Activated naive CD4-positive, alpha-beta T cell treated with anti-CD3 and anti-CD28 coated beads, Interleukin-2, amount 50 U/mL, for 24 hours (primary cell): ENCODE measurements around the gene ZMYND8.
"Not testable (repeated sequence)": the region's sequence is repeated elsewhere in the genome, so short reads cannot be mapped to it uniquely, and the experiment has no call there.

Source experiments
- H3K27ac Mint-ChIP-seq: one replicate; pipeline ENCODE4 v1.8.0; 2021; ENCODE audit warnings: mild to moderate bottlenecking, mixed read lengths
- H3K27me3 Mint-ChIP-seq: one replicate; pipeline ENCODE4 v1.8.0; 2021; ENCODE audit warnings: mixed read lengths
- H3K36me3 Mint-ChIP-seq: one replicate; pipeline ENCODE4 v1.8.0; 2021; ENCODE audit warnings: mixed read lengths
- H3K4me1 Mint-ChIP-seq: one replicate; pipeline ENCODE4 v1.8.0; 2021; ENCODE audit warnings: mixed read lengths
- H3K4me3 Mint-ChIP-seq: one replicate; pipeline ENCODE4 v1.8.0; 2021; ENCODE audit warnings: mild to moderate bottlenecking, mixed read lengths
- H3K9me3 Mint-ChIP-seq: one replicate; pipeline ENCODE4 v1.8.0; 2021; ENCODE audit warnings: mixed read lengths

The ZMYND8 gene

DNA sequence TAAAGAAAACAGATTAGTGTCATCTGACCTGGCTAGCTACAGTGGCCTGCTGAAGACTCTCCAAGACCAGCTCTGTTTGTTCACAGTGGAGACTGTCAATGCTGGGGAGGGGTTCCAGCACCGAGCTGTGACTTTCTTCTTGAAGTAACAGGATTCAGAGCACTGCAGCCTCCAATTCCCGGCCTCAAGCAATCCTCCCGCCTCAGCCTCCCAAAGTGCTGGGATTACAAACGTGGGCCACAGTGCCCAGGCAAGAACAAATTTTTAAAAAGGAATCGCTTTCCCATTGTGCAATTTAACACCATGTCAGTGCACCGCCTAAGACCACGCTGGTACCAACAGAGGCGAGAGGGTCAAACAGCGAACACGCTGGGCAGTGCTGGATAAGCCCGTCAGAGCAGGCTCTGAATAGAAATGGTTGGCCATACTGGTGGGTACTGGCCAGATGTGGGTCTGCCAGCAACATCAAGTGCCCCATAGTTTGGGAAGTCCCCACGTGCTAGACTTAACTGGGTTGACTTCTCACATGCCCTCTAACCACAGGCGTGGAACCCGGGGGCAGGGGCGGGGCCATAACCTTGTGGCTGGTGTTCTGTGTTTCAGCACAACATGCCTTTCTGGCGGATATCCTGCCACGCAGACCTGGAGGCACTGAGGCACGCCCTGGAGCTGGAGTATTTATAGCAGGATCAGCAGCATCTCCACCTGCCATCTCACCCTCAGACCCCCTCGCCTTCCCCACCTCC lies 168.9 kb downstream of the ZMYND8 start:
- H3K4me3 Mint-ChIP-seq, result no peak overlapping the region
- H3K4me1 Mint-ChIP-seq, result peaks cover 9% of the 10 kb centered on the region
- H3K9me3 Mint-ChIP-seq, result no peaks in the 10 kb centered on the region
- no peak overlapping the region for H3K27ac Mint-ChIP-seq
- peaks cover 7% of the 10 kb centered on the region for H3K27me3 Mint-ChIP-seq
- no peaks in the 10 kb centered on the region for H3K36me3 Mint-ChIP-seq

DNA sequence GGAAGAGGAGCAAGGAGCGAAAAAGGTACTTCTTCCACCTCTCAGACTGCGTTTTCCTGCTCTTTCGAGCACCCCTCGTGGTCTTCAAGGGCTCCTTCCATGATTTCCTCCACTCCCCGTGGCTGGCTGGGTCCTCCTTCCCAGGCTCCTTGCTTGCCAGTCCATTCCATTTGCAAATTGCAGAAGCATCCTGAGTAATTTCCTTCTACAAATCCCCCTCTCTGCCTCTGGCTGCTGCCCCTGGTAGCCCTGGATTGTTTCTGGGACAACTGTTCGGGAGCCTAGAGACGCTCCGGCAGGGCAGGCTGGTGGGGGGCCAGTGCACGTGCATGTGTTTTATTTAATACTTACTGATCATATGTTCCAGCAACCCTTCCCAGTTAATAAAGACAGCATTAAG lies 173.1 kb downstream of the ZMYND8 start:
- peaks cover under 1% of the 10 kb centered on the region for H3K27me3 Mint-ChIP-seq
- H3K9me3 Mint-ChIP-seq, result no peaks in the 10 kb centered on the region
- H3K36me3 Mint-ChIP-seq, result no peaks in the 10 kb centered on the region
- no peak overlapping the region for H3K4me3 Mint-ChIP-seq
- H3K4me1 Mint-ChIP-seq, result peaks cover 5% of the 10 kb centered on the region
- no peak overlapping the region for H3K27ac Mint-ChIP-seq

DNA sequence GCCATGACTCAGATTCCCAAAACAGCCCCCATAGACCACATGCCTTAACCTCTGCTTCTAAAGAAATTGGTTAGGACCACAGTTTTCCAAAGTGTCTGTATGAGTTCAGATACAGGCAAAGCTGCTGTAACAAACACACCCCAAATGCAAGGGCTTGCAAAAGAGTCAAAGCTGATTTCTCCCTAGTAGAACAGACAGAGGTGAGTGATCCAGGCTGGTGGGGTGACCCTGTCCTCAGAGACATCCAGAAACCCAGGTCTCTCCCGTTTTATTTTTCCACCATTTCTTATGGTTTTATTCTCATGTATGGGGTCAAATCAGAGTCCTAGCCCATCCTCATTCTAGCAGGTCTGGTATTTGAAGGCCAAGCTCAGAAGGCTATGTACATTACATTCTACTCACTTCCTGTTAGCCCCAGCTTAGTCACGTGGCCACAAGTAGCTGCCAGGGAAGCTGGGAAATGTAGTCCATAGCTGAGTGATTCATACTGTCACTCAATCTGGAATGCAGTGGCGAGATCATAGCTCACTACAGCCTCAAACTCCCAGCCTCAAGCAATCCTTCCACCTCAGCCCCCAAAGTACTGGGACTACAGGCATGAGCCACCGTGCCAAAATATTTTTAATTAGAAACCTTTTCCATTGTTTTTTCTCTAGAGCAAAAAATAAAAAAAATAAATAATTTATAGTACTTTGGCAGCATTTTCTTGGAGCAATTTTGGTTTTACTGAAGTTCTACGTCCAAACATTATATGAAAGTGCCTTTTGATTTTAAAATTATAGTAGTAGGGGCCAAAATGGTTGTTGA lies 175.2 kb downstream of the ZMYND8 start:
- H3K4me3 Mint-ChIP-seq, result no peak overlapping the region
- no peaks in the 10 kb centered on the region for H3K4me1 Mint-ChIP-seq
- no peaks in the 10 kb centered on the region for H3K27me3 Mint-ChIP-seq
- H3K9me3 Mint-ChIP-seq, result no peaks in the 10 kb centered on the region
- no peak overlapping the region for H3K27ac Mint-ChIP-seq
- H3K36me3 Mint-ChIP-seq, result no peaks in the 10 kb centered on the region

DNA sequence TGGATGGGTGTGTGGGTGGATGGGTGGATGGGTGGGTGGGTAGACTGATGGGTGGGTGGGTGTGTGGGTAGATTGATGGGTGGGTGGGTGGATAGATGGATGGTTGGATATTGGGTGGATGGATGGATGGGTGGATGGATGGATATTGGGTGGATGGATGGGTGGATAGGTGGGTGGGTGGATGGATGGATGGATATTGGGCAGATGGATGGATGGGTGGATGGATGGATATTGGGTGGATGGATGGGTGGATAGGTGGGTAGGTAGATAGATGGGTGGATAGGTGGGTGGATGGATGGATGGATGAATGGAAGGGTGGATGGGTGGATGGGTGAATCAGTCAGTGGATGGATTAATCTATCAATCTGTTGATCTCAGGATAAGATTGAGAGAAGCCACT lies 177.2 kb downstream of the ZMYND8 start:
- H3K36me3 Mint-ChIP-seq, result no peaks in the 10 kb centered on the region
- no peak overlapping the region for H3K27ac Mint-ChIP-seq
- no peaks in the 10 kb centered on the region for H3K4me1 Mint-ChIP-seq
- H3K9me3 Mint-ChIP-seq, result no peaks in the 10 kb centered on the region
- H3K27me3 Mint-ChIP-seq, result no peaks in the 10 kb centered on the region
- H3K4me3 Mint-ChIP-seq, result no peak overlapping the region

DNA sequence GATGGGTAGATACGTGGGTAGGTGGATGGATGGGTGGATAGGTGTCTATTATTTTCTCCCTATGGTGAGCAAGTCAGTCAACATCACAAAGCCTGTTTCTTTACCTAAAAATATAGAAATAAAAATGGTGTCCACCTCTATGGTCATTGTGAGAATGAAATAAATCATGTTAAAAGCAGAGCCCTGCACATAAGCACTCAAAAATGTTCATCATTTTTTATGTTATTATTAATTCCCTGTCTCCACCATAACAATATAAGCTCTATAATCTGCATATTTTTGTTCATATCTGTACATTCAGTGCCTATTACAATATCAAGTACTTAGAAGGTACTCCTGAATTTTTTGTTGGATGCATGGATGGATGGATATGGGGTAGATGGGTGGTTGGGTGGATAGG lies 177.6 kb downstream of the ZMYND8 start:
- H3K9me3 Mint-ChIP-seq, result no peaks in the 10 kb centered on the region

DNA sequence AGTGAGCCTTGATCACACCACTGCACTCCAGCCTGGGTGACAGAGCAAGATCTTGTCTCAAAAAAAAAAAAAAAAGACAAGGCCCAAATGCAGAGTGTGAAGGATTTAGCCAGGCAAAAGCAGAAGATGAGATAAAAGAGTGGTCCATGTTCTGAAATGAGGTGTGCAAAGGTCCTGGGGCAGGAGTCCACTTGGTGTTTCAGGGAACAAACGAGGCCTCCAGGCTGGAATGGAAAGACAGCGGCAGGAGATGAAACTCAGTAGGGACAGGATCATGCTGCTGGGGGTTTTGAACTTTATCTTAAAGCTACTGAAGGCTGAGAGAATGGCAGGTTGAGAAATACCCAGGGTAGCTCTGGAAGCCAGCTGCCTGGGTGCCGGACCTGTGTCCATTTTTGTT lies 178.2 kb downstream of the ZMYND8 start:
- Mint-ChIP-seq H3K4me1 (no peaks in the 10 kb centered on the region), H3K4me3 (no peak overlapping the region), H3K27me3 (no peaks in the 10 kb centered on the region), H3K27ac (no peak overlapping the region), H3K36me3 (no peaks in the 10 kb centered on the region), H3K9me3 (no peaks in the 10 kb centered on the region)

More for the DNA sequence above, 177.6 kb downstream of the ZMYND8 start:
- no peaks in the 10 kb centered on the region for H3K36me3 Mint-ChIP-seq
- no peak overlapping the region for H3K4me3 Mint-ChIP-seq
- no peak overlapping the region for H3K27ac Mint-ChIP-seq
- no peaks in the 10 kb centered on the region for H3K4me1 Mint-ChIP-seq
- H3K27me3 Mint-ChIP-seq, result no peaks in the 10 kb centered on the region

DNA sequence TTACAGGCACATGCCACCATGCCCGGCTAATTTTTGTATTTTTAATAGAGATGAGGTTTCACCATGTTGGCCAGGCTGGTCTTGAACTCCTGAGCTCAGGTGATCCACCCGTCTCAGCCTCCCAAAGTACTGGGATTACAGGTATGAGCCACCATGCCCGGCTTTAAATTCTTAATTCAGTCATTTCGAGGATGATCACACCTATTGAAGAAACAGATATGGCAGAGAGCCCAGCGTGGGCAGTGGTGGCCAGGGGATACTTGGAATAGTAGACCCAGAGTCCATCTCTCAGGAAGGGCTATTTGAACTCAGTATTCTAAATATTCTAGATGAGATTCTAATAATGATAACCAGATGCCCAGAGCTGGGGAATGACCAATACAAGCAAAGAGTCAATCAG lies 180.3 kb downstream of the ZMYND8 start:
- not testable (repeated sequence) for H3K36me3 Mint-ChIP-seq, H3K27ac Mint-ChIP-seq, H3K27me3 Mint-ChIP-seq

DNA sequence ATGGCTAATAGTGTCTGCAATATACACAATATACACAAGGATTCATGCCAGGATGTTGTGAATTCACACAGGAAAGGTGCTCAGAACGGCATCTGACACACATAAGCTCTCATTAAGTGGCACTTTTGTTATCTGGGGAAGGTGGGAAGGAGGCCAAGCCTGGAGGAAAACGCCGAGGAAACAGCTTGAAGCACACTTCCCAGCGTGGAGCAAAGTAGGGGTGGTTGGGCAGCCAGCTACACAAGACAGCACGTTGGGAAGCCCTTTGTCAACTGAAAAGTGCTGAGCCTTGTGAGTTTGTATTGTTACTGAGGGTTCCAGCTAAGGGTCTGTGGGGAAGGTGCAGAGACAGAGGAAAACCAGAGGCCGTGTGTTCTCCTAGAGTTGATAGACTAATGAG lies 181.0 kb downstream of the ZMYND8 start:
- H3K4me3 Mint-ChIP-seq, result no peak overlapping the region

More for the DNA sequence above, 180.3 kb downstream of the ZMYND8 start:
- not testable (repeated sequence) for H3K4me3 Mint-ChIP-seq, H3K9me3 Mint-ChIP-seq, H3K4me1 Mint-ChIP-seq

DNA sequence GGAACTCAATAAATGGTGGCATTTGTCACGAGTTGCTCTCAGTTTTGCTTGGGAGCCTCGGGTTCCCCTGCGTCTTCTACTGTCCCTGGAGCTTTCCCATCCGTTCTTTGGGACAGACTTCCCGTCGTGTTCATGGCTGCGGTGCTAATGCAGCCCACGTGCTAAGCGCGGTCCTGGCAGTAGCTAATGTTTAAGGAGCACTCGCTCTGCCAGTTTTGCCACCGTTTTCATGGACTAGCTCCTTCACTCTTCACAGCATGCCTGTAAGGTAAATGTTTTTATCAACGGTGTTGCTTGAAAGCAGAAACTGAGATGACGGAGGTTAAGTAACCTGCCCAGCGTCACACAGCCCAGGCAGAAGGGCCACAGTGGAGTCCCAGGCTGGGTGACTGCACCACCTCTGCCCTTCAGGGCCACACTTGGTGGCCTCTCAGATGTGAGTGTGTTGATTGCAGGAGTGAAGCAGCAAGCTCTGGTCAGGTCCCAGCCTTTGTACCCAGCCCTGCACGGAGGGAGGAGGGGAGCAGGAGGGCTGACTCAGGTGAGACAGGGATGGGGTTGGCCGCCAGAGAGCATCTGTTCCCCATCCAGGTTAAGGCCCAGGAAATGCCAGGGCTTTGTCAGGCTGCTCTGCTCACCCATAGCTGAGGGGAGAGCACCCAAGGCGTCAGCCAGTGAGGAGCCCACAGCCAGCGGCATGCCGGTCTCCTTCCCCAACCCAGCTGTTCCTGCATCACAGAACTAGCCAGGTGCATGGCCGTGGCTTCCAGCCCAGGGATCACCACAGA lies 181.8 kb downstream of the ZMYND8 start:
- Mint-ChIP-seq H3K4me3 (no peak overlapping the region), H3K9me3 (no peaks in the 10 kb centered on the region), H3K27me3 (peaks cover 6% of the 10 kb centered on the region), H3K27ac (no peak overlapping the region), H3K36me3 (no peaks in the 10 kb centered on the region), H3K4me1 (no peaks in the 10 kb centered on the region)

More for the DNA sequence above, 181.0 kb downstream of the ZMYND8 start:
- Mint-ChIP-seq H3K9me3 (no peaks in the 10 kb centered on the region), H3K27ac (no peak overlapping the region), H3K4me1 (no peaks in the 10 kb centered on the region), H3K36me3 (no peaks in the 10 kb centered on the region), H3K27me3 (peaks cover 6% of the 10 kb centered on the region)

DNA sequence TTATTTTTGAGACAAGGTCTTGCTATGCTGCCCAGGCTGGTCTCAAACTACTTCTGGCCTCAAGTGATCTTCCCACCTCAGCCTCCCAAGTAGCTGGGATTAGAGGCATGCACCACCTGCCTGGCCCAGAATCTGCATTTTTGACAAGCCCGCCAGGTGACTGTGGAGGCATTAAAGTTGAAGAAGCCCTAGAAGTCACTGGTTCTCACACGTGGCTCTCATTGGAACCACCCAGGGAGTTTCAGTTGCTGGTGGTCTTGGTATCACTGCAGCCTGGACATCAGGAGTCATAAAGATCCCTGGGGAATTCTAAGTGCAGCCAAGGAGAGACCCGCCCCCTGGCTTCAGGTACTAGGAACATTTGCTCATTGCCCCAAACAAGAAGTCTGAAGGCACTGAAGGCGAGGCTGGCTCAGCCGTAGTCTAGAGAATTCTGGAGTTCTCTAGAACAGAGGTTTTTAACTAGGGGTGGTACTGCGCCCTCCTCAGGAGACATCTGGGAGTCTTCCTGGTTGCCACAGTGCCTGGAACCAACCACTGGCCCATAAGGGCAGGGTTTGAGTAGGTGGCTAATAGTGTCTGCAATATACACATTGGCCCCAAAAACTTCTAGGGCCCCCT lies 182.8 kb downstream of the ZMYND8 start:
- H3K36me3 Mint-ChIP-seq, result no peaks in the 10 kb centered on the region
- no peaks in the 10 kb centered on the region for H3K4me1 Mint-ChIP-seq
- peaks cover 8% of the 10 kb centered on the region for H3K27me3 Mint-ChIP-seq
- H3K9me3 Mint-ChIP-seq, result no peaks in the 10 kb centered on the region
- no peak overlapping the region for H3K4me3 Mint-ChIP-seq
- no peak overlapping the region for H3K27ac Mint-ChIP-seq

DNA sequence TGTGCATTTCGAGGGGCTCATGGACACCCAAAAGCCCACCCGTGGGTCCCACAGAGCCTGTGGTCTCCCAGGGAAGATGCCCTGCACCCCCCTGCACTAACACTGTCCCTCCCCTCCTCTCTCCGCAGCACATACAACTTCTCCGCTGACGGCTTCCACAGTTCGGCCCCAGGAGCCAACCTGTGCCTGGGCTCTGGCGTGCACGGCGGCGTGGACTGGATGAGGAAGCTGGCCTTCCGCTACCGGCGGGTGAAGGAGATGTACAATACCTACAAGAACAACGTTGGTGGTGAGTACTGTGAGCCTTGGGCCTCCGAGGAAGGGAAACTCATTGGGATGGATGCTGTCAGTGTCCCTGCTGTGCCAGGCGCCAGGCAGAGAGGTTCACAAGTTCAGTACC lies 183.9 kb downstream of the ZMYND8 start:
- Mint-ChIP-seq H3K27ac (no peak overlapping the region), H3K36me3 (no peaks in the 10 kb centered on the region), H3K9me3 (no peaks in the 10 kb centered on the region), H3K27me3 (peaks cover 8% of the 10 kb centered on the region), H3K4me1 (no peaks in the 10 kb centered on the region), H3K4me3 (no peak overlapping the region)

DNA sequence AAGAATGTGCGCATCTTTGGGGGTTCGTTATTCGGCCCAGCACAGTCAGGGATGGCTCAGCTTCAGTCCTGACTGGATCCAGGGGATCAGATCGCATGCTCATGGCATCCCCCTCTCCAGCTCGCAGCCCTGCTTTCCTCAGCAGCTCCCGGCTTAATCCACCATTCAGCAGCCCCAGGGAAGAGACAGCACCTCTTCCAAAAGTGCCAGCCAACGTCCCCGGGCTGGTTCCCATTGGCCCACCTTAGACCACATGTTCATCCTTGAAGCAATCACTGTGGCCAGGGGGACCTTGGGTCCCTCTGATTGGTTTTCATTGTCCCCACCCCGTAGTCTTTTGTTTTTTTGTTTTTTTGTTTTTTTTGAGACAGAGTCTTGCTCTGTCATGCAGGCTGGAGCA lies 188.7 kb downstream of the ZMYND8 start:
- H3K36me3 Mint-ChIP-seq, result no peaks in the 10 kb centered on the region
- no peaks in the 10 kb centered on the region for H3K9me3 Mint-ChIP-seq
- no peaks in the 10 kb centered on the region for H3K4me1 Mint-ChIP-seq
- peaks cover 8% of the 10 kb centered on the region for H3K27me3 Mint-ChIP-seq
- H3K27ac Mint-ChIP-seq, result no peak overlapping the region
- H3K4me3 Mint-ChIP-seq, result no peak overlapping the region

DNA sequence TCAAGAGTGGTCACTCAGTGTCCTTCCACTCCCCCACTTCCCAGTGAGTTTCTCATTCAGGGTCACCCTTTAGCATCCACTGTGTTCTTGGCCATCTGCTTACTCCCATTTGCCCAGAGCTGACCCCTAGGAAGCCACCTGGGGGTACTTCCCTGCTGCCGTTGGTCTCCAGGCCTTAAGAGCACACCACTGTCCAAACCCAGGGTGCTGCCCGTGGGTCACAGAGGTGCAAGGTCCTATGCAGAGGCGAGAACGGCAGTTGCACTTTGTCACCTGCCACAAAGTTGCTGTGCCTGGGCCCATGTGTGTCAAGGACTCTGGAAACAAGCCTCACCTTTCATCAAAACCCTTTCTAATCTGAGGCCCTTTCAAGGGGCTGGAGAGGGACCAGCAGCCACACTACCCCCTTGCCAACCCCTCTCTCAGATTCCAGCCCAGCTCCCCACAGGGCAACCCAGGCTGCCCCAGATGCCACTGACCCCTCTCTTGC lies 191.1 kb downstream of the ZMYND8 start:
- H3K4me3 Mint-ChIP-seq, result no peak overlapping the region
- H3K9me3 Mint-ChIP-seq, result no peaks in the 10 kb centered on the region
- H3K4me1 Mint-ChIP-seq, result no peaks in the 10 kb centered on the region
- no peak overlapping the region for H3K27ac Mint-ChIP-seq
- no peaks in the 10 kb centered on the region for H3K36me3 Mint-ChIP-seq
- H3K27me3 Mint-ChIP-seq, result peaks cover 2% of the 10 kb centered on the region

DNA sequence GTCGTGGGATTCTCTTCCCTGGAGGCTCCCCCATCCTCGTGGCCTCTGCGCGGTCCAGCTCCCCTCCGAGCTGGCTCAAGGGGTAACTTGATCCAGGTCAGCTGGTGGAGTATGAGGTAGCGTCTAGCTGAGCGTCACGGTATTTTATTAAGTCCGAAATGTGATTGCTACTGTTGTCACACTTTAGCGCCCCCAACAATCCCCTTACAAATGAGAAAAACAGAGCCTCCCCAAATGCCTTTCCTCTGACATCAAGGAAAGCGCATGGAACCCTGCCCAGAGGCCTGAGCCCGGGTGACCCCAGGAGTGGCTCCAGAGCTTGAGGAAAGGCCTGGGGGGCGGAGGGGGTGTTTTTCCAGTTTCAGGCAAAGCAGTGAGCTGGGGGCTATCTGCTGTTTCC lies 192.4 kb downstream of the ZMYND8 start:
- Mint-ChIP-seq H3K4me1 (no peaks in the 10 kb centered on the region), H3K27me3 (no peaks in the 10 kb centered on the region), H3K9me3 (no peaks in the 10 kb centered on the region), H3K4me3 (no peak overlapping the region), H3K36me3 (no peaks in the 10 kb centered on the region), H3K27ac (no peak overlapping the region)

DNA sequence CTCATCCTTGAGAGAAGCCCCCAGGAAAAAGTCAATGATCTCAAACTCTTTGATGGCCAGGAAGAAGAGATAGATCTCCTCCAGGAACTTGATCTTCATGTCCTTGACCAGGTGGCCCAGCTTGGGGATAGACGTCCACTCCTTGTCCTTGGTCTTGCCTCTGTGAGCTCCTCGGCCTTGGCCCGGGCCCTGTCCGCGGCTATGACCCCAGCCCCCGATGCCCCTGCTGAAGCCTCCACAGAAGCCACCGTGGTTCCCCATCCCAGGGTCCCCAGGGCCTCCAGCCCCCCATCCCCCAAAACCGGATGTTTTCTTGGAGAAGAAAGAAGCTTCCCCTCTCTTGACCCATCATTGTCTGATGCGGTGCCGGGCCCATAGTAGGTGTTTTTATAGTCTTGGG lies 195.1 kb downstream of the ZMYND8 start:
- no peak overlapping the region for H3K27ac Mint-ChIP-seq
- H3K9me3 Mint-ChIP-seq, result no peaks in the 10 kb centered on the region
- no peaks in the 10 kb centered on the region for H3K4me1 Mint-ChIP-seq
- no peaks in the 10 kb centered on the region for H3K36me3 Mint-ChIP-seq
- no peaks in the 10 kb centered on the region for H3K27me3 Mint-ChIP-seq
- no peak overlapping the region for H3K4me3 Mint-ChIP-seq
